Mesenchymal stem cell (in vitro differentiated cells and primary cell): Measurements from ENCODE around the gene TRAPPC4. TPM values are rescaled to one million over a fixed set of nuclear protein-coding genes. Genes with fewer than 3 reads are reported as not detected.
A peak's percentile ranks its signal among the peaks of the same experiment; 100 is the strongest.
"Not testable (repeated sequence)": the region's sequence is repeated elsewhere in the genome, so short reads cannot be mapped to it uniquely, and the experiment has no call there.

Experiments used
- DNase-seq: peaks from one replicate; pipeline ENCODE4 v3.0.0-alpha.2; 2013
- H2AFZ ChIP-seq: one replicate; pipeline ENCODE4 v1.6.1; 2013; ENCODE audit warnings: low read depth, mild to moderate bottlenecking, control low read depth, inconsistent platforms, low read length, moderate library complexity
- H2AK5ac ChIP-seq: 2 replicates; pipeline ENCODE4 v1.6.1; 2013; ENCODE audit warnings: low read length, moderate library complexity, mild to moderate bottlenecking, inconsistent platforms; ENCODE audit not compliant: severe bottlenecking
- H2BK120ac ChIP-seq: one replicate; pipeline ENCODE4 v1.6.1; 2013; ENCODE audit warnings: low read depth, mild to moderate bottlenecking, inconsistent platforms, low read length, moderate library complexity
- H2BK12ac ChIP-seq, 2 experiments: one replicate each; pipeline ENCODE4 v1.6.1; 2013; ENCODE audit warnings: inconsistent platforms in 2 of 2, low read length in 2 of 2, mild to moderate bottlenecking in 2 of 2, moderate library complexity in 2 of 2, control low read depth in 1 of 2
- H2BK15ac ChIP-seq: one replicate; pipeline ENCODE4 v1.6.1; 2013; ENCODE audit warnings: mild to moderate bottlenecking, low read depth, inconsistent platforms; ENCODE audit not compliant: poor library complexity, severe bottlenecking
- H2BK5ac ChIP-seq: 2 replicates; pipeline ENCODE4 v1.6.1; 2013; ENCODE audit warnings: low read depth, mild to moderate bottlenecking, low read length, control low read depth, inconsistent platforms; ENCODE audit not compliant: poor library complexity, severe bottlenecking
- H3K14ac ChIP-seq, 2 experiments: one replicate each; pipeline ENCODE4 v1.6.1; 2013; ENCODE audit warnings: inconsistent platforms in 2 of 2, low read length in 2 of 2, control low read depth in 1 of 2, mild to moderate bottlenecking in 1 of 2, moderate library complexity in 1 of 2
- H3K18ac ChIP-seq, 2 experiments: one replicate each; pipeline ENCODE4 v1.6.1; 2013; ENCODE audit warnings: inconsistent platforms in 2 of 2, low read length in 2 of 2, control low read depth in 1 of 2, low read depth in 1 of 2, mild to moderate bottlenecking in 1 of 2
- H3K23ac ChIP-seq, 2 experiments: one replicate each; pipeline ENCODE4 v1.6.1; 2013; ENCODE audit warnings: inconsistent platforms in 2 of 2, low read length in 2 of 2, mild to moderate bottlenecking in 2 of 2, moderate library complexity in 2 of 2, control low read depth in 1 of 2
- H3K27ac ChIP-seq: 2 replicates; pipeline ENCODE4 v1.5.1; 2013; ENCODE audit warnings: mild to moderate bottlenecking, moderate library complexity, low read length, control low read depth, inconsistent platforms; ENCODE audit not compliant: poor library complexity, severe bottlenecking
- H3K27me3 ChIP-seq, 2 experiments: 2 replicates each; pipeline versions ENCODE4 v1.6.1 to v1.7.0; 2013; ENCODE audit warnings: low read length in 2 of 2, mild to moderate bottlenecking in 2 of 2, moderate library complexity in 2 of 2, control low read depth in 1 of 2, inconsistent platforms in 1 of 2; ENCODE audit not compliant: control insufficient read depth in 1 of 2, insufficient read depth in 1 of 2
- H3K36me3 ChIP-seq, 2 experiments: 2 replicates each; pipeline versions ENCODE4 v1.6.1 to v1.7.0; 2013; ENCODE audit warnings: low read length in 2 of 2, control low read depth in 1 of 2, inconsistent platforms in 1 of 2, low read depth in 1 of 2, mild to moderate bottlenecking in 1 of 2; ENCODE audit not compliant: insufficient read depth in 2 of 2, control insufficient read depth in 1 of 2
- H3K4ac ChIP-seq, 2 experiments: one replicate each; pipeline ENCODE4 v1.6.1; 2013; ENCODE audit warnings: inconsistent platforms in 2 of 2, low read length in 2 of 2, mild to moderate bottlenecking in 2 of 2, moderate library complexity in 2 of 2, control low read depth in 1 of 2, low read depth in 1 of 2
- H3K4me1 ChIP-seq: 2 replicates; pipeline ENCODE4 v1.6.1; 2013; ENCODE audit warnings: low read depth, low read length, control low read depth; ENCODE audit not compliant: control insufficient read depth, insufficient read depth
- H3K4me2 ChIP-seq: 2 replicates; pipeline ENCODE4 v1.6.1; 2013; ENCODE audit warnings: low read length, mild to moderate bottlenecking, inconsistent platforms; ENCODE audit not compliant: poor library complexity, severe bottlenecking
- H3K4me3 ChIP-seq, 2 experiments: 2 replicates each; pipeline versions ENCODE4 v1.5.1 to v1.7.0; 2013; ENCODE audit warnings: low read length in 2 of 2, mild to moderate bottlenecking in 2 of 2, control low read depth in 1 of 2, low read depth in 1 of 2; ENCODE audit not compliant: insufficient read depth in 1 of 2
- H3K79me1 ChIP-seq: replicated peaks from 2 replicates; pipeline ENCODE4 v1.6.1; 2013; ENCODE audit warnings: mild to moderate bottlenecking, control low read depth, low read length, inconsistent platforms; ENCODE audit not compliant: poor library complexity, severe bottlenecking
- H3K9ac ChIP-seq: 2 replicates; pipeline ENCODE4 v1.7.0; 2013; ENCODE audit warnings: mild to moderate bottlenecking, low read length, moderate library complexity
- H3K9me3 ChIP-seq: 2 replicates; pipeline ENCODE4 v1.7.0; 2013; ENCODE audit warnings: mild to moderate bottlenecking, low read length; ENCODE audit not compliant: control insufficient read depth
- H4K8ac ChIP-seq: one replicate; pipeline ENCODE4 v1.6.1; 2013; ENCODE audit warnings: inconsistent platforms, mild to moderate bottlenecking, low read length, moderate library complexity
- H4K91ac ChIP-seq: one replicate; pipeline ENCODE4 v1.6.1; 2013; ENCODE audit warnings: mild to moderate bottlenecking, low read length, inconsistent platforms
- WGBS: methylation state at CpG from one replicate; pipeline ENCODE4 v1.1.7; 2013; ENCODE audit warnings: mixed read lengths; 5-methylcytosine and 5-hydroxymethylcytosine counted together
- polyA plus RNA-seq, 2 experiments: library from polyadenylated mRNA; stranded (reverse); fragments of 200-250 nt; gene quantifications; one replicate each; pipeline ENCODE4 v1.2.3, GENCODE V29; 2013

The TRAPPC4 gene, protein sequence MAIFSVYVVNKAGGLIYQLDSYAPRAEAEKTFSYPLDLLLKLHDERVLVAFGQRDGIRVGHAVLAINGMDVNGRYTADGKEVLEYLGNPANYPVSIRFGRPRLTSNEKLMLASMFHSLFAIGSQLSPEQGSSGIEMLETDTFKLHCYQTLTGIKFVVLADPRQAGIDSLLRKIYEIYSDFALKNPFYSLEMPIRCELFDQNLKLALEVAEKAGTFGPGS
- 76.7 TPM for polyA plus RNA-seq (2013, experiment 1 of 2)
- polyA plus RNA-seq (2013, experiment 2 of 2) = 77.1 TPM

DNA sequence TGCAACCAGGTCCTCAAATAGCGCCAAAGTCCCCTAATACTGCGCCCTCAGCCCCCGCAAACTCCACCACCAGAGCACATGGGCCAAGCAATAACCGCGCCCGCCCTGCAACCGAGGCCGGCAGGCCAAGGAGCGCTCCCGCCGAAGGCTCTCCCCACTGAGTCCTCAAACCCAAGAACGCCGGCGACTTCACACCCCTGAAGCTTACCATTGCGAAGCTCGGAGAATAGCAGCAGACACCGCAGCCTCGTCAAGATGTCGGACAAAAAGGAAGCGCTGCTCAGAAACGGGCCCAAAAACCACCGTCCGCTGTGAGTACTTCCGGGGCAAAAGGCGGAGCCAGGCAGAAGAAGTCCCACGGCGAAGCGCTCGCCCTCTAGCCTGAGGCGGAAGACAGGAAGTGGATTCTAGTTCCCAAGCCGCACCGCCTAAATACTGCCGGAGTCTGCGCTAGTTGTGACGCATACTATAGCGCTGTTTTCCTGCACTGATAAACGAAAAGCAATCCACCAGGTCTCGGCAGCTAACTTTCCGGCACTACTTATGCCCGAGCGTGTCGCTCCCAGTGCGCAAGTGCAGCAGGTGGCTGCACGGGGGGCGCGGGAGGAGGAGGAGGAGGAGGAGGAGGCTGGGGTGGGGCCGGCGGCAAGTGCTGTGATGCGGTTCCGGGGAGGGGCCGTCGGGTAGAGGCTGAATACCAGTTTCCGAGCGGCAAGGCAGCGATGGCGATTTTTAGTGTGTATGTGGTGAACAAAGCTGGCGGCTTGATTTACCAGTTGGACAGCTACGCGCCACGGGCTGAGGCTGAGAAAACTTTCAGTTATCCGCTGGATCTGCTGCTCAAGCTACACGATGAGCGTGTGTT is at the start of gene TRAPPC4, which contains the start of gene RPS25:
Gene TRAPPC4, plus strand, starts transcription at position 693 of the 865 bp plus-strand sequence. Its CDS starts 30 bp downstream, at position 723.
Gene RPS25, minus strand, starts transcription at position 270 of the 865 bp plus-strand sequence. Its CDS starts 59 bp downstream, at position 211.
- peaks cover 12% of the 10 kb centered on the region for H3K4me1 ChIP-seq
- H3K23ac ChIP-seq = peak within 1 kb of the TSS in 1 of 2 experiments; percentile 79
- no peaks in the 10 kb centered on the region for H3K79me1 ChIP-seq
- peak within 1 kb of the TSS; percentile 85 to 99 for H3K4me3 ChIP-seq
- peak within 1 kb of the TSS; percentile 93 for H2AK5ac ChIP-seq
- peak within 1 kb of the TSS; percentile 81 to 96 for H3K4ac ChIP-seq
- H3K9me3 ChIP-seq = no peaks in the 10 kb centered on the region
- peak within 1 kb of the TSS in 1 of 2 experiments; percentile 97 for H3K14ac ChIP-seq
- no peaks in the 10 kb centered on the region for H3K27me3 ChIP-seq
- H2BK15ac ChIP-seq = peak within 1 kb of the TSS; percentile 26
- H3K27ac ChIP-seq = peak within 1 kb of the TSS; percentile 98
- peak within 1 kb of the TSS; percentile 98 for H3K9ac ChIP-seq
- peak within 1 kb of the TSS; percentile 91 for H2AFZ ChIP-seq
- peak within 1 kb of the TSS; percentile 39 to 76 for H2BK12ac ChIP-seq
- WGBS = under 1% methylated on average over 62 of the region's 63 CpGs
- peak; percentile 97 for DNase-seq
- H3K18ac ChIP-seq = peak within 1 kb of the TSS; percentile 98
- H4K8ac ChIP-seq = peak within 1 kb of the TSS; percentile 99
- H4K91ac ChIP-seq = peak within 1 kb of the TSS; percentile 96
- H3K36me3 ChIP-seq = peaks cover 35 to 62% of the 10 kb centered on the region in 2 experiments
- H2BK5ac ChIP-seq = no peak within 1 kb of the TSS
- H2BK120ac ChIP-seq = peak within 1 kb of the TSS; percentile 43
- H3K4me2 ChIP-seq = peak within 1 kb of the TSS; percentile 86

DNA sequence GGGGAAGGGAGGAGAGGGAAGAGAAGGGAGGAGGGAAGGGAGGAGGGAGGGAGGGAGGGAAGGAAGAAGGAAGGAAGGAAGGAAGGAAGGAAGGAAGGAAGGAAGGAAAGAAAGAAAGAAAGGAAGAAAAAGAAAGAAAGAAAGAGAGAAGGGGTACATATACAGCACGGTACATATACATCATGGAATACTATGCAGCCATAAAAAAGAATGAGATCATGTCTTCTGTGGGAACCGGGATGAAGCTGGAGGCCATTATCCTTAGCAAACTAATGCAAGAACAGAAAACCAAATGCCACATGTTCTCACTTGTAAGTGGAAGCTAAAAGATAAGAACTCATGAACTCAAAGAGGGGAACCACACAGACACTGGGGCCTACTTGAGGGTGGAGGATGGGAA is 49.1 kb upstream of the TRAPPC4 start:
- not testable (repeated sequence) for H3K18ac ChIP-seq, H3K9me3 ChIP-seq, H2BK15ac ChIP-seq, H3K79me1 ChIP-seq, H3K14ac ChIP-seq, H3K4me1 ChIP-seq, DNase-seq, H2AFZ ChIP-seq, H4K8ac ChIP-seq, H3K4me2 ChIP-seq, H3K23ac ChIP-seq, H2AK5ac ChIP-seq, H3K36me3 ChIP-seq, H3K4me3 ChIP-seq, H2BK120ac ChIP-seq, H2BK12ac ChIP-seq, H3K27ac ChIP-seq, H3K4ac ChIP-seq, H4K91ac ChIP-seq, H3K9ac ChIP-seq, H2BK5ac ChIP-seq
- WGBS = 100% methylated on average over 1 of the region's 2 CpGs
- peaks cover 8 to 31% of the 10 kb centered on the region in 2 experiments for H3K27me3 ChIP-seq

DNA sequence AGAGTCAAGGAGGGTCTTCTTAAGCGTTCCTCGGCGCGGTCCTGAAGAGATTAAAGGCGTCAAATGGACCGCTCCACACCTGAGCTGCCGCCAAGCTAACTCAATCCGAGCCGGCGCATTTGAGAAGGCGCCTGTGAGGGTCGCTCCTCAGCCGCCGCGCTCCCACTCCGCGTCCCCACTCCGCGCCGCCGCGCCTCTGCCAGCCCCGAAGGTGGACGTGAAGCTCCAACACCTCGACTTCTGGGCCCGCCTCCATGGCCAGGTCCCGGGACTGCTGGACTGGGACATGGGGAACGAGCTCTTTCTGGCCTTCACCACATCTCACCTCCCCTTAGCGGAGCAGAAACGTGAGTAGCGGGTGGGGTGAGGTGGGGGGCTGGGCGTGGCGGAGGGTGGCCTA is 46.9 kb upstream of the TRAPPC4 start, which contains the start of gene FOXR1:
Gene FOXR1, plus strand, starts transcription at position 116 of the 400 bp plus-strand sequence. Its CDS starts 171 bp downstream, at position 287.
- Histone ChIP-seq H3K9ac (no peak within 1 kb of the TSS), H3K14ac (no peak within 1 kb of the TSS), H4K91ac (no peak within 1 kb of the TSS), H3K18ac (no peak within 1 kb of the TSS), H2AFZ (no peak within 1 kb of the TSS), H2BK120ac (no peak within 1 kb of the TSS), H3K4me1 (peaks cover 1% of the 10 kb centered on the region), H2BK5ac (no peak within 1 kb of the TSS), H3K9me3 (no peaks in the 10 kb centered on the region), H4K8ac (no peak within 1 kb of the TSS), H3K27me3 (peaks cover 21 to 49% of the 10 kb centered on the region in 2 experiments), H3K4ac (no peak within 1 kb of the TSS), H3K23ac (no peak within 1 kb of the TSS), H3K4me3 (no peak within 1 kb of the TSS), H2AK5ac (no peak within 1 kb of the TSS), H2BK15ac (no peak within 1 kb of the TSS), H2BK12ac (no peak within 1 kb of the TSS), H3K27ac (no peak within 1 kb of the TSS), H3K4me2 (no peak within 1 kb of the TSS), H3K36me3 (no peaks in the 10 kb centered on the region), H3K79me1 (no peaks in the 10 kb centered on the region)
- no peak for DNase-seq
- WGBS = 99% methylated on average over 22 of the region's 33 CpGs

DNA sequence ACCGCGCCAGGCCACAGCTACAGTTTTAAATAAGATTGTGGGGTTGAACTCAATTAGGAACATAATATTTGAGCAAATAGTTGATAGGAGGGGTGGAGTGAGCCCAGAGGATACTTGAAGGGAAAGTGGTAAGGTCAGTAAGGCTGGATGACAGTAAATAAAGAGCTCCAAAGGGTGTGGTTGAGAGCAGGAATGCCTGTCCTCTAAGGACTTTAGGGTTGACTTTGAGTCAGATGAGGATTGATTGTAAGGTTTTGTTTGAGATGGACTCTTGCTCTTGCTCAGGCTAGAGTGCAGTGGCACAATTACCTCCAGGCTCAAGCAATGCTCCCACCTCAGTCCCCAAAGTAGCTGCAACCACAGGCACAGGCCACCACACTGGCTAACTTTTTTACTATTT is 44.6 kb upstream of the TRAPPC4 start:
- H3K14ac ChIP-seq = no peak overlapping the region
- no peak overlapping the region for H2BK5ac ChIP-seq
- no peak overlapping the region for H4K8ac ChIP-seq
- no peak overlapping the region for H2BK12ac ChIP-seq
- H3K36me3 ChIP-seq = no peaks in the 10 kb centered on the region
- no peak for DNase-seq
- 97% methylated on average over 2 of the region's 2 CpGs for WGBS
- no peak overlapping the region for H2AK5ac ChIP-seq
- no peak overlapping the region for H3K27ac ChIP-seq
- H3K9me3 ChIP-seq = no peaks in the 10 kb centered on the region
- no peaks in the 10 kb centered on the region for H3K79me1 ChIP-seq
- no peak overlapping the region for H2BK120ac ChIP-seq
- no peak overlapping the region for H4K91ac ChIP-seq
- H3K18ac ChIP-seq = no peak overlapping the region
- H3K4ac ChIP-seq = no peak overlapping the region
- H3K27me3 ChIP-seq = peaks cover 21 to 63% of the 10 kb centered on the region in 2 experiments
- H3K4me2 ChIP-seq = no peak overlapping the region
- H3K23ac ChIP-seq = no peak overlapping the region
- H2BK15ac ChIP-seq = no peak overlapping the region
- peaks cover 1% of the 10 kb centered on the region for H3K4me1 ChIP-seq
- H3K4me3 ChIP-seq = no peak overlapping the region
- H2AFZ ChIP-seq = no peak overlapping the region
- no peak overlapping the region for H3K9ac ChIP-seq
